Activated CD8-positive, alpha-beta memory T cell treated with anti-CD3 and anti-CD28 coated beads, Interleukin-2, amount 50 U/mL, for 48 hours (primary cell): Measurements from ENCODE around the gene ZNF516.

ENCODE experiments used
- DNase-seq: peaks from one replicate; pipeline ENCODE4 v3.0.0-alpha.2; 2020

The ZNF516 gene

GRCh38 chr18:76317136-76317535 is 177.9 kb downstream of the ZNF516 start:
- no peak for DNase-seq

GRCh38 chr18:76315722-76316230 is 179.3 kb downstream of the ZNF516 start:
- DNase-seq, result no peak

GRCh38 chr18:76314496-76314895 is 180.5 kb downstream of the ZNF516 start:
- DNase-seq, result no peak

GRCh38 chr18:76314015-76314414 is 181.0 kb downstream of the ZNF516 start:
- DNase-seq, result no peak
